Subcutaneous abdominal adipose tissue (tissue), 5 donors: ENCODE results near the gene KRTAP22-1.

ENCODE experiments used
- H3K27ac ChIP-seq: one replicate; pipeline ENCODE4 v1.7.0; 2013; ENCODE audit warnings: low read depth, mild to moderate bottlenecking, inconsistent platforms, low read length, moderate library complexity
- H3K27me3 ChIP-seq, 5 donors: one replicate each; pipeline ENCODE4 v1.7.0; 2013; ENCODE audit warnings: low read length in 5 of 5, inconsistent platforms in 1 of 5; ENCODE audit not compliant: control insufficient read depth in 5 of 5, insufficient read depth in 4 of 5
- H3K36me3 ChIP-seq, 5 donors: one replicate each; pipeline ENCODE4 v1.7.0; 2013; ENCODE audit warnings: low read length in 5 of 5; ENCODE audit not compliant: control insufficient read depth in 5 of 5, insufficient read depth in 5 of 5
- H3K4me1 ChIP-seq, 5 donors: one replicate each; pipeline ENCODE4 v1.7.0; 2013; ENCODE audit warnings: low read length in 5 of 5, mild to moderate bottlenecking in 3 of 5, moderate library complexity in 1 of 5; ENCODE audit not compliant: control insufficient read depth in 5 of 5, insufficient read depth in 5 of 5
- H3K4me3 ChIP-seq, 5 donors: one replicate each; pipeline ENCODE4 v1.7.0; 2013; ENCODE audit warnings: low read length in 5 of 5, low read depth in 1 of 5
- H3K9ac ChIP-seq, 5 donors: one replicate each; pipeline ENCODE4 v1.7.0; 2013; ENCODE audit warnings: low read length in 5 of 5, mild to moderate bottlenecking in 4 of 5, moderate library complexity in 3 of 5
- H3K9me3 ChIP-seq, 5 donors: one replicate each; pipeline ENCODE4 v1.7.0; 2013; ENCODE audit warnings: low read length in 5 of 5; ENCODE audit not compliant: control insufficient read depth in 5 of 5
- donor health status: healthy.
- donor health status: healthy.
- donor health status: healthy.
- donor health status: healthy.
- donor health status: healthy.

Gene KRTAP22-1

GRCh38 chr21:30620080-30620479, 19.2 kb downstream of the KRTAP22-1 start:
- Histone ChIP-seq H3K4me1 (no peaks in the 10 kb centered on the region), H3K27ac (no peak overlapping the region), H3K36me3 (no peaks in the 10 kb centered on the region), H3K4me3 (no peak overlapping the region), H3K9ac (no peak overlapping the region), H3K9me3 (peaks cover 0 to 2% (median 0%) of the 10 kb centered on the region in 5 donors), H3K27me3 (no peaks in the 10 kb centered on the region)

GRCh38 chr21:30620522-30620921, 19.6 kb downstream of the KRTAP22-1 start, which contains the start of gene KRTAP20-4:
TSS of gene KRTAP20-4 (plus strand) at chr21:30620627.
- H3K36me3 ChIP-seq, result no peaks in the 10 kb centered on the region
- H3K9ac ChIP-seq, result no peak within 1 kb of the TSS
- H3K9me3 ChIP-seq, result peaks cover 0 to 4% (median 0%) of the 10 kb centered on the region in 5 donors
- H3K27ac ChIP-seq, result no peak within 1 kb of the TSS
- H3K4me3 ChIP-seq, result no peak within 1 kb of the TSS
- no peaks in the 10 kb centered on the region for H3K27me3 ChIP-seq
- peaks cover 0 to 4% (median 0%) of the 10 kb centered on the region in 5 donors for H3K4me1 ChIP-seq

GRCh38 chr21:30623362-30623761, 22.5 kb downstream of the KRTAP22-1 start:
- Histone ChIP-seq H3K4me3 (no peak overlapping the region), H3K36me3 (no peaks in the 10 kb centered on the region), H3K27me3 (no peaks in the 10 kb centered on the region), H3K4me1 (peaks cover 0 to 13% (median 4%) of the 10 kb centered on the region in 5 donors), H3K9me3 (peaks cover 0 to 4% (median 0%) of the 10 kb centered on the region in 5 donors), H3K27ac (no peak overlapping the region), H3K9ac (no peak overlapping the region)

- Histone ChIP-seq H3K4me1 (peaks cover 0 to 13% (median 4%) of the 10 kb centered on the region in 5 donors), H3K9ac (no peak overlapping the region), H3K9me3 (peaks cover 0 to 4% (median 0%) of the 10 kb centered on the region in 5 donors), H3K27ac (no peak overlapping the region), H3K36me3 (no peaks in the 10 kb centered on the region), H3K4me3 (no peak overlapping the region), H3K27me3 (no peaks in the 10 kb centered on the region)
These were observed 24.7 kb downstream of the KRTAP22-1 start for GRCh38 chr21:30625449-30626165.

- Histone ChIP-seq H3K4me3 (no peak overlapping the region), H3K4me1 (peaks cover 0 to 13% (median 4%) of the 10 kb centered on the region in 5 donors), H3K27me3 (no peaks in the 10 kb centered on the region)
These were observed 27.2 kb downstream of the KRTAP22-1 start for GRCh38 chr21:30628109-30628508.

GRCh38 chr21:30629200-30629599, 28.3 kb downstream of the KRTAP22-1 start:
- Histone ChIP-seq H3K9me3 (peaks cover 0 to 4% (median 0%) of the 10 kb centered on the region in 5 donors), H3K36me3 (no peaks in the 10 kb centered on the region), H3K4me1 (peaks cover 0 to 13% (median 4%) of the 10 kb centered on the region in 5 donors), H3K4me3 (no peak overlapping the region), H3K27me3 (no peaks in the 10 kb centered on the region), H3K27ac (no peak overlapping the region), H3K9ac (no peak overlapping the region)

More at GRCh38 chr21:30628109-30628508, 27.2 kb downstream of the KRTAP22-1 start:
- H3K27ac ChIP-seq, result no peak overlapping the region
- H3K9me3 ChIP-seq, result peaks cover 0 to 4% (median 0%) of the 10 kb centered on the region in 5 donors
- no peak overlapping the region for H3K9ac ChIP-seq
- no peaks in the 10 kb centered on the region for H3K36me3 ChIP-seq

GRCh38 chr21:30634906-30635305, 34.0 kb downstream of the KRTAP22-1 start, which contains the start of gene KRTAP20-2:
TSS of gene KRTAP20-2 (plus strand) at chr21:30635206. CDS start at chr21:30635264, 58 bp downstream.
- Histone ChIP-seq H3K27me3 (no peaks in the 10 kb centered on the region), H3K9ac (no peak within 1 kb of the TSS), H3K27ac (no peak within 1 kb of the TSS), H3K36me3 (no peaks in the 10 kb centered on the region), H3K9me3 (no peaks in the 10 kb centered on the region), H3K4me1 (no peaks in the 10 kb centered on the region), H3K4me3 (no peak within 1 kb of the TSS)

GRCh38 chr21:30638686-30639085, 37.8 kb downstream of the KRTAP22-1 start:
- H3K9me3 ChIP-seq, result peaks cover 0 to 4% (median 0%) of the 10 kb centered on the region in 5 donors
- H3K36me3 ChIP-seq, result no peaks in the 10 kb centered on the region
- H3K4me1 ChIP-seq, result no peaks in the 10 kb centered on the region
- no peak overlapping the region for H3K4me3 ChIP-seq
- no peaks in the 10 kb centered on the region for H3K27me3 ChIP-seq
- no peak overlapping the region for H3K9ac ChIP-seq
- no peak overlapping the region for H3K27ac ChIP-seq

- Histone ChIP-seq H3K27me3 (no peaks in the 10 kb centered on the region), H3K4me1 (no peaks in the 10 kb centered on the region), H3K9me3 (peaks cover 0 to 4% (median 0%) of the 10 kb centered on the region in 5 donors), H3K27ac (no peak within 1 kb of the TSS), H3K9ac (no peak within 1 kb of the TSS), H3K4me3 (no peak within 1 kb of the TSS), H3K36me3 (no peaks in the 10 kb centered on the region)
These were observed 41.7 kb downstream of the KRTAP22-1 start, which contains the start of gene KRTAP20-3 for GRCh38 chr21:30642564-30642963. TSS of gene KRTAP20-3 (plus strand) at chr21:30642864.

- no peaks in the 10 kb centered on the region for H3K27me3 ChIP-seq
- no peak overlapping the region for H3K27ac ChIP-seq
- no peak overlapping the region for H3K4me3 ChIP-seq
- H3K9ac ChIP-seq, result no peak overlapping the region
- H3K9me3 ChIP-seq, result peaks cover 0 to 7% (median 0%) of the 10 kb centered on the region in 5 donors
- no peaks in the 10 kb centered on the region for H3K36me3 ChIP-seq
- no peaks in the 10 kb centered on the region for H3K4me1 ChIP-seq
These were observed 46.1 kb downstream of the KRTAP22-1 start for GRCh38 chr21:30646904-30647414.
